ENCODE results near the gene DCC. TPM values are rescaled to one million over a fixed set of nuclear protein-coding genes. Genes with fewer than 3 reads are reported as not detected.

Gene DCC
- total and polyA plus RNA-seq, 9 of the 15 experiments (the other 6 are each of a cell fraction or from before 2014, with no cell fraction given): not detected

DNA sequence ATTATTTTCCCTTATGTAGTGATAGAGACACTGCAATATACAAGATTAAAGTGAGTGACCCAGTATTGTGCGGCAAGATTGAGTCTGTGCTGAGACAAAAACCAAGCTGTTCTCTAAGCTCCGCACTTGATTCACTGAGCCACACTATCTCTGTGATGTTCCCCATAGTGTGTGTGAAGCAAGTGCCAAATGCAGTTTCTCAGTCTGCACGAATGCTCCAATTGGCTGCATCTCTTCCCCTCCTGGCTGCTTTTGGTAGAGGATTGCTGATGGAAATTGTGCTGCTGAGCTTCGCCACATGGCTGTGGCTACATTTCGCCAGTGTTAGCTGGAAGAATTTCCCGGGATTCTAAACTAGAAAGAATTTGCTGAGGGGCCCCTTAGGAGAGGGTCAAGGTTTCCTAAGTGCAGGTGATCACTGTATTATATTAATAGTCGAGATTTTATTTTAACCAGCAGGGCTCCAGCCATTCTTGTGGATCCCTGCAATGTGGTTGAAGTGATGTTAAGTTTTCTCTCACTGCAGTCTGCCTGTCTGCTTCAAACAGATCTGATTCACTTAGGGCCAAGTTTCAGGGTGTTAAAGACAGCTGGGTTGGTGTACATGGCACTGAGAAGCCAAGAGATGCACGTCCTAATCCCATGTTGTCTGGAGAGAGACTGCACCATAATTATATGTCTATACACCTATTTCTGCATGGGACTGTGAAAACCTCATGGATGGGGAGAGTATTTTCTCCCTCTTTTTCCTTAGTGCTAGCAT is 317.2 kb downstream of the DCC start:
- CTCF ChIA-PET (ENCODE audit: low intra/inter-chr PET ratio): no interaction called here
- no peak overlapping the region for H3K9ac ChIP-seq (ENCODE audit: insufficient read depth in 1 of 2, low read depth in 2 of 2, low read length in 2 of 2)
- H3K79me2 ChIP-seq (ENCODE audit: control insufficient read depth, insufficient read depth, low read length): no peaks in the 10 kb centered on the region
- no peaks in the 10 kb centered on the region for H4K20me1 ChIP-seq (replicated peaks; ENCODE audit: control insufficient read depth, insufficient read depth, low read length)
- H3K9me1 ChIP-seq (ENCODE audit: control insufficient read depth, insufficient read depth, low read length): no peaks in the 10 kb centered on the region
- intact Hi-C loops (cut with micrococcal nuclease) (no loop called here), in situ Hi-C loops (cut with MboI) (no loop called here)
- POLR2A ChIA-PET: no interaction called here
- H2AFZ ChIP-seq (ENCODE audit: low read depth, low read length): no peak overlapping the region
- H3K4me1 ChIP-seq (replicated peaks in 1 of 2; ENCODE audit: control insufficient read depth in 2 of 2, insufficient read depth in 2 of 2, low read length in 2 of 2): no peaks in the 10 kb centered on the region
- DNase-seq (ENCODE audit: extremely low read depth in 1 of 4, low spot score in 3 of 4) (no peak), ATAC-seq (no peak), FAIRE-seq (no peak)
- no peak overlapping the region for H3K4me3 ChIP-seq
- no TSS peak for BruUV-seq (replicated peaks)
- H3K9me3 ChIP-seq (replicated peaks; ENCODE audit: control insufficient read depth, insufficient read depth, low read depth, low read length): no peaks in the 10 kb centered on the region
- no peaks in the 10 kb centered on the region for H3K27me3 ChIP-seq (ENCODE audit: control insufficient read depth in 2 of 2, insufficient read depth in 2 of 2, low read length in 2 of 2)
- H3K4me2 ChIP-seq (ENCODE audit: insufficient read depth, low read length): no peak overlapping the region
- WGBS (ENCODE audit: insufficient coverage, low coverage, missing lambda C conversion rate): 0% methylated on average over 7 of the region's 8 CpGs
- H3K36me3 ChIP-seq (ENCODE audit: control insufficient read depth, insufficient read depth, low read length): no peaks in the 10 kb centered on the region
- no peak overlapping the region for H3K27ac ChIP-seq (ENCODE audit: extremely low read depth, low read depth, low read length)
- no peak for TF ChIP-seq MEIS2 (IDR thresholded peaks at IDR 0.05; ENCODE audit: partially characterized antibody)
- no peak for TF ChIP-seq ZNF124 (CRISPR knock-in tag; IDR thresholded peaks at IDR 0.05)
- TF ChIP-seq ZNF134 (CRISPR knock-in tag; conservative IDR thresholded peaks at IDR 0.05): no peak
- no peak for TF ChIP-seq THAP12 (CRISPR knock-in tag; IDR thresholded peaks at IDR 0.05)
- no peak for TF ChIP-seq BRF2 (IDR thresholded peaks at IDR 0.05; ENCODE audit: borderline replicate concordance, insufficient read depth, insufficient read length)

Data from K562 (cell line).